GM12892 (cell line): ENCODE data around the gene LRFN2.

ENCODE experiments used
- DNase-seq: peaks from one replicate; pipeline ENCODE4 v3.0.0; 2011; ENCODE audit not compliant: insufficient read length
- FAIRE-seq: peaks from 2 replicates; lab custom pipeline; 2011; peaks lifted over from hg19 to GRCh38; lab: Jason Lieb, UNC
- POLR2A ChIP-seq: IDR thresholded peaks from 2 replicates; pipeline ENCODE4 v1.6.1; 2011; ENCODE audit warnings: low read depth, low read length, control low read depth
- POLR2AphosphoS5 ChIP-seq: IDR thresholded peaks from 2 replicates; pipeline ENCODE4 v1.6.1; 2011; ENCODE audit warnings: low read depth, low read length, control low read depth
- TAF1 ChIP-seq: IDR thresholded peaks from 2 replicates; pipeline ENCODE4 v1.6.1; 2011; ENCODE audit warnings: low read depth, mild to moderate bottlenecking, control low read depth, low read length, borderline replicate concordance

Gene LRFN2

GRCh38 chr6:40432982-40433381 lies 154.2 kb downstream of the LRFN2 start:
- DNase-seq (no peak), FAIRE-seq (no peak)
- TF ChIP-seq POLR2AphosphoS5 = no peak
- no peak for TF ChIP-seq TAF1
- no peak for TF ChIP-seq POLR2A

- TF ChIP-seq TAF1 (no peak), POLR2A (no peak), POLR2AphosphoS5 (no peak)
- no peak for FAIRE-seq
- DNase-seq = no peak
Observed at GRCh38 chr6:40431706-40432105, 155.5 kb downstream of the LRFN2 start.

DNA sequence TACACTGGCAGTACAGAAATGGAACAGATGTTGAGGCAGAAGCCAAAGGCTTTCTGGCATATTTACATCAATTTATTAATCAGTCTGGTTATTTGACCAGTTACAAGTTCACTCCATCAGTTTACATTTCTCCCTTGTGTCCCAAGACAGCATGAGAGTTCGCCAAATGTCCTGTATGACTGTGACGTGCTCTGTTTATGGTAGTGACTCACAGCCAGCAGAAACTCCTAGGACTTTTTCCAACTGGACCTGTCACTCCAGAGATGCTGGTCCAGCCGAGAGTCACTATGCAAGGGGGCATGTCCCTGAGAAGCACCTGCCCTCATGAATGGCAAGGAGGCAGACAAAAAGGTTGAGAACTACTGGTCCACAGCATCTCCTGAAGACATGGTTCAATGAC lies 160.0 kb downstream of the LRFN2 start:
- FAIRE-seq (no peak), DNase-seq (no peak)
- TF ChIP-seq POLR2A (no peak), POLR2AphosphoS5 (no peak), TAF1 (no peak)

DNA sequence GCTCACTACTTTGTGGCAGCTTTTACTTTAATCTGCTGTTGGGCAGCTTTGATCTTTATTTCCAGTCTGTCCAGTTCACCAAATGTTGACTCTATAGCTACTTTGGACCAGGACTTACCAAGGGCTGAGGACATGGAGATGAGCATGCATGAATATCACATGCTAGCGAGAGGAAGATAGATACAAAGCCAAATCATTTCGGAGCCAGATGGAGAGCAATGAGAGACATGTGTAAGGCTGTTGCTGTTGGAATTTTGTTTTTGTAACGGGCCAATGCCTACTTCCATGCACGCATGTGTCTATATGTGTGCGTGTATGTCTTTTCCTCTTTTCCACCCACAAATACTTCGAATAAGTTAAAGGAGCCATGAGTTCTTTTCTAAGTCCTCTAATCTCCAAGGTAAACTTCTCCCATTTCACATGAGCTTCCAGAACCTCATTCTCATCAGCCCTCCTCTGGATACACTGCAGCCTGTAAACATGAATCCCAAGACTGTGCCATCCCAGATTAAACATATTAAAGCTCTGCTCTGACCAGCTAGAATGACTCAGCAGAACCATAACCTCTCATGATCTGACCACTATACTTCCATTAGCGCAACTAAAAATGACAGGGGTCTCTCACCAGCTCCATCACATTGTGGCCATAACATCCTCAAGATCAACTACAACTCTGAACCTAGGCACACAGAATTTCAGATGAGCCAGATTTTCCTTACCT lies 160.7 kb downstream of the LRFN2 start:
- no peak for TF ChIP-seq TAF1
- TF ChIP-seq POLR2AphosphoS5 = no peak
- TF ChIP-seq POLR2A = no peak
- DNase-seq (no peak), FAIRE-seq (no peak)

DNA sequence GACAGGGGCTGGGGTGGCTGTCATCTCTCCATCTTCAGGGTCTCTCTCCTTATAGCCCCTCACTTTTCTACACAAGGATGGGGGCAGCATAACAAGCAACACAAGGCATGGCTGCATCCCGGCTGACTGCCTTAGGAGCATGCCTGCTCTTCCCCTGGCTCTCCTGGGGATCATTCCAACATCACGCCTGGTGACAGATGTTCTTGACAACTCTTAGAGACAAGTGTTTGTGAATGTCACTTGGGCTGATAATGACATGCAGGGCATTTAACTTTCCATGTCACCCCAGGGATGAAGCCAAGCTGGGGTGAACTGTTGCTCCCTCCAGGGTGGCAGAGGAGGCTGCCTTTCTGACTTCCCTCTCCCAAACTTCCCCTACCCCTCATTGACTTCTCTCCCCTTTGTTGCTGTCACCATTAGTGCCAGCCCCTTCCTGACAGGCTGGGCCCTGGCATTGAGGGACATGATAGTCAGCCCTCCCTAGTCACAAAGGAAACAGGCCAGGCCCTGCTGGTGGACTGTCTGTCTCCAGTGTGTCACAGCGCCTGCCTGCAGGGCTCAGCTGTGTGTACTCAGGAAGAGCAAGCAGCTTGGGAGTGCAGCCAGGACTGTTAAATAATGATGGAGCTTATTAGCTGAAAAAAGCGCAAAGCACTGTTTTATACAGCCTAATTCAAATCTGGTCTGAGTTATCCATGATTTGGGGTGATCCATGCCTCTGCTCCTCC lies 161.8 kb downstream of the LRFN2 start:
- TF ChIP-seq POLR2AphosphoS5 (no peak), POLR2A (no peak)
- FAIRE-seq (no peak), DNase-seq (no peak)

GRCh38 chr6:40422046-40422445 lies 165.1 kb downstream of the LRFN2 start:
- no peak for DNase-seq
- TF ChIP-seq POLR2A (no peak), TAF1 (no peak), POLR2AphosphoS5 (no peak)
- FAIRE-seq = no peak

DNA sequence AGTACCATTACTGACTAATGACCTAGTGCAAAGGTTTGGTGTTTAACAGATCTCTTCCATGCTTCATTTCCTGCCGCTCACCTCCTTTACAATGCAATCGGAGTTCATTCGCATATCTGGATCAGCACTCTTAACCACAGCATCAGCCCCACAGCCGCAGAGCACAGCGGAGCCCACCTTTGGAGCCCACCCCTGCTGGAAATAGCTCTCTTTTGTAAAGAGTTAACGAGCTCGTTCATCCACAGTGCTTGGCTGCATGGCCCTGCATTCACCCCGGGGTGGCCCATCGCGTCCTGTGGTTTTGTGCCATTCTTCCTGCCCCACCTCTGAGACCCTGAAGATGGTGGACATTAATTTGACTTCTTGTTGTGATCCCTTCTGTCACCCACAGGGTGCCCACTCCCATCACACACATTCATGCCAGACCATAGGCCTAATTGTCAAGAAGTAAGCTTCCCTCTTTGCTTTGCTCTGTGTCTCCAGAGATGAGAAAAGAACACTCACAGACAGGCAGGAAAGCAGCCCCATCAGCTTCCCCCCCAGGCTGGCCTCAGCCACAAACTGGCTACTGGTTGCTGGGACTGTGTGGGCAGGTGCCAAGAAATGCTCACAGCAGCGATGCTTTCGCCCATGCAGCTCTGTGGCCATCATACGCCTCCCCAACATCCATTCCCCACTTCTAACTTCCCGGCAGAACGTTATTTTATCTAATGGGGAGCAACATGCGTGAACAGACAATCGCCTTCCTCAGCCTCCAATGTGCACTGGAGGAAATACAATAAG lies 167.0 kb downstream of the LRFN2 start:
- TF ChIP-seq POLR2A (no peak), TAF1 (no peak), POLR2AphosphoS5 (no peak)
- FAIRE-seq (no peak), DNase-seq (no peak)

- no peak for TF ChIP-seq TAF1
- no peak for TF ChIP-seq POLR2A
- TF ChIP-seq POLR2AphosphoS5 = no peak
- no peak for DNase-seq
- no peak for FAIRE-seq
Observed at GRCh38 chr6:40419377-40419776, 167.8 kb downstream of the LRFN2 start.

DNA sequence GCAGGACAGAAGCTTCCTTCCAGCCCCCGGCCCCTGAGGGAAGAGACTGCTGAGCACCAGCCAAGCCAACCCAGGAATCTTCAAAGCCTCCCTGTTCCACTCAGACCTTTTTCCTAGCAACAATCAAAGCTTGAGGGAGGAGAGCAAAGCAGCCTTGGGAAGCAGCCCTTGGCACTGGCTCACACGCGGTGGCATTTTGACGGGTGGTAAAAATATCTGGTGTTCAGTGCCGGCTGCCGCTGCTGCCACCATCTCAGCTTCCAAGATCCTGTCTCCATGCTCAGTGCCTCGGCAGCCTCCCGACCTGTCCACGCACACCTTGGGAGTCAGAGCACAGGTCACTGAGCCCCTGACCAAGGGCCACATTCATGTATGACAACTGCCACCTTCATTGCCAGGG lies 170.1 kb downstream of the LRFN2 start:
- no peak for TF ChIP-seq POLR2A
- TF ChIP-seq TAF1 = no peak
- no peak for TF ChIP-seq POLR2AphosphoS5
- FAIRE-seq (no peak), DNase-seq (no peak)

DNA sequence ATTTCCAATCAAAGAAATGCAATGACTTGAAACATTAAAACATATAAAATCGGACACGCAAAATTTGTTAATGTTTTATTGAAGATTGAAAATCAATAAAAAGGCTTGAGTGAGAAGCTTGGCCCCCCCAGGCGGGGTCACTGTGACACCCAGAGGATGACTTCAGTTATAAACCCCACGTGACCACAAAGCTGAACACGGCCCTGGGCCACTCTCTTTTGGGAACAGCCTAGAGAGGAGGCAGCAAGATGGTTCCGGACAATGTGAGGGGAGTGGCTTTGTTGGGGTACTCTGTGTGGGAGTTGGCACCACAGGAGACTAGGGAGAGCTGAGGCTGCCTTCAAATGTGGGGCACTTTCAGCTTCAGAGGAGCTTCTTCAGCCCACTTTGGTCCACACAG lies 172.5 kb downstream of the LRFN2 start:
- TF ChIP-seq TAF1 = no peak
- TF ChIP-seq POLR2AphosphoS5 = no peak
- TF ChIP-seq POLR2A = no peak
- no peak for DNase-seq
- no peak for FAIRE-seq

DNA sequence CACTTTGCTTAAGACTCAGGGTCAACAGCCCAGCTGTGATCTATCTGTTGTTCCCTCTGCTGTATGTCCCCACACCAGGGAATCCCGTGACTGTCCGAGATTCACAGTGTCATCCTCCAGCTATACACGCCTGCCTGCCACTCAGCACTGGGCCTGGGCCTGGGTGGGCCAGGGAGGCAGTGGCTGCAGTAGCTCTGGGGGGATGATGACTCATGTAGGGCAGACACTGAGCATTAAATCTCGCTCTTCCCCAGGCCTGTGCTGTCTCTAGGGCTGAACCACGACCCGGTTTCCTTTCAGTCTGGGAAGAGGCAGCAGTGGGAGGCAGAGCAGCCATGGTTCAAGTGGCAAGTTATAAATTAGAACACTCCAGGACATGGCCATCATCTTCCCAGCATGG lies 173.9 kb downstream of the LRFN2 start:
- TF ChIP-seq POLR2A = no peak
- TF ChIP-seq TAF1 = no peak
- TF ChIP-seq POLR2AphosphoS5 = no peak
- DNase-seq = no peak
- FAIRE-seq = no peak
